ENCODE results near the gene PCDHGA10.
"Not testable (repeated sequence)": the region's sequence is repeated elsewhere in the genome, so short reads cannot be mapped to it uniquely, and the experiment has no call there.

The PCDHGA10 gene

GRCh38 chr5:141387557-141388311 lies 25.1 kb upstream of the PCDHGA10 start, which contains the start of gene PCDHGB4:
Gene PCDHGB4 (plus strand): TSS chr5:141387698. CDS start chr5:141387885, 187 bp downstream.
- CTCF ChIA-PET: interaction anchor here (0.6 to 2.0 kb wide), 6 partner anchors 10 to 1799 kb away, joined by 3 to 9 read pairs (median 4); partner anchors contain the start of gene PCDHGB5
- TF ChIP-seq CTCF (conservative IDR thresholded peaks at IDR 0.05; ENCODE audit: low read depth): peak; percentile 69
- POLR2A ChIA-PET (ENCODE audit: low non-redundant PET); H3K27ac ChIP-seq; DNase-seq (ENCODE audit: low spot score): not testable (repeated sequence)

- ChIA-PET CTCF (interaction anchor here (0.7 kb wide), 2 partner anchors 169 to 1439 kb away, joined by 3 to 4 read pairs; no protein-coding TSS in a partner anchor), POLR2A (ENCODE audit: low non-redundant PET) (no interaction called here)
- DNase-seq (ENCODE audit: low spot score): no peak
- H3K27ac ChIP-seq: no peak overlapping the region
- TF ChIP-seq CTCF (conservative IDR thresholded peaks at IDR 0.05; ENCODE audit: low read depth): no peak
Observed at GRCh38 chr5:141388661-141389060, 24.1 kb upstream of the PCDHGA10 start.

GRCh38 chr5:141389153-141390042 lies 23.4 kb upstream of the PCDHGA10 start:
- POLR2A ChIA-PET (ENCODE audit: low non-redundant PET): no interaction called here
- no peak for DNase-seq (ENCODE audit: low spot score)
- no peak for TF ChIP-seq CTCF (conservative IDR thresholded peaks at IDR 0.05; ENCODE audit: low read depth)
- CTCF ChIA-PET: no interaction called here
- no peak overlapping the region for H3K27ac ChIP-seq

- 0 out of 2 replicates have a peak, but pooled peaks have one; percentile 1 for TF ChIP-seq CTCF (conservative IDR thresholded peaks at IDR 0.05; ENCODE audit: low read depth)
- ChIA-PET POLR2A (ENCODE audit: low non-redundant PET) (no interaction called here), CTCF (interaction anchor here (0.6 to 1.2 kb wide), 2 partner anchors 15 to 1947 kb away, joined by 3 read pairs; partner anchors contain the start of gene PCDHGB6)
- H3K27ac ChIP-seq: no peak within 1 kb of the TSS
- no peak for DNase-seq (ENCODE audit: low spot score)
Observed at GRCh38 chr5:141392429-141393198, 20.2 kb upstream of the PCDHGA10 start, which contains the start of gene PCDHGA8. Gene PCDHGA8 (plus strand): TSS chr5:141392633. CDS start chr5:141392814, 181 bp downstream.

- H3K27ac ChIP-seq: no peak overlapping the region
- CTCF ChIA-PET: interaction anchor here (0.6 to 1.2 kb wide), 2 partner anchors 15 to 1946 kb away, joined by 3 read pairs; partner anchors contain the start of gene PCDHGB6
- DNase-seq (ENCODE audit: low spot score): no peak
- POLR2A ChIA-PET (ENCODE audit: low non-redundant PET): no interaction called here
- no peak for TF ChIP-seq CTCF (conservative IDR thresholded peaks at IDR 0.05; ENCODE audit: low read depth)
Observed at GRCh38 chr5:141393267-141393666, 19.5 kb upstream of the PCDHGA10 start.

GRCh38 chr5:141394401-141395187 lies 18.2 kb upstream of the PCDHGA10 start:
- H3K27ac ChIP-seq; DNase-seq (ENCODE audit: low spot score); POLR2A ChIA-PET (ENCODE audit: low non-redundant PET): not testable (repeated sequence)
- CTCF ChIA-PET: interaction anchor here (0.8 to 1.7 kb wide), 3 partner anchors 21 to 82 kb away, joined by 3 to 8 read pairs (median 4); partner anchors contain the start of genes PCDHGA1 and PCDHGA6
